ENCODE results near the gene RUNX1.

The RUNX1 gene

DNA sequence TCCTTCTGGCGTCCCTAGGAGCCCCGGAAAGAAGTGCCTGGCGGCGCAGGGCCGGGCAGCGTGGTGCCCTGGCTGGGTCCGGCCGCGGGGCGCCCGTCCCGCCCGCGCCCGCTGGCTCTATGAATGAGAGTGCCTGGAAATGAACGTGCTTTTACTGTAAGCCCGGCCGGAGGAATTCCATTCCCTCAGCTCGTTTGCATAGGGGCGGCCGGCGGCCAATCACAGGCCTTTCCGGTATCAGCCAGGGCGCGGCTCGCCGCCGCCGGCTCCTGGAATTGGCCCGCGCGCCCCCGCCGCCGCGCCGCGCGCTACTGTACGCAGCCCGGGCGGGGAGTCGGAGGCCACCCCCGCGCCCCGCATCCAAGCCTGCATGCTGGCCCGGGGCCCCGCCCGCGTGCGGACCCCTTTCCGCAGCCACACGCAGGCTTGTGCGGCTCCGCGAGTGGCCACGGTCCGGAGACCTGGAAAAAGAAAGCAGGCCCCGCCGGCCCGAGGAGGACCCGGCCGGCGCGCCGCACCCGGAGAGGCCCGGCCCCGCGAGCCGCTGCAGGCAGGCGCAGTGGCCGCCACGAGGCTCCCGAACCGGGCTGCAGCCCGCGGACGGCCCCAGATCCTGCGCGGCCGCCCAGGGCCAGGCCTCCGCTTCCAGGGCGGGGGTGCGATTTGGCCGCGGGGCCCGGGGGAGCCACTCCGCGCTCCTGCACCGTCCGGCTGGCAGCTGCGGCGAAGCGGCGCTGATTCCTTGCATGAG lies 160.4 kb downstream of the RUNX1 start:
- TF ChIP-seq, protein P1, sequence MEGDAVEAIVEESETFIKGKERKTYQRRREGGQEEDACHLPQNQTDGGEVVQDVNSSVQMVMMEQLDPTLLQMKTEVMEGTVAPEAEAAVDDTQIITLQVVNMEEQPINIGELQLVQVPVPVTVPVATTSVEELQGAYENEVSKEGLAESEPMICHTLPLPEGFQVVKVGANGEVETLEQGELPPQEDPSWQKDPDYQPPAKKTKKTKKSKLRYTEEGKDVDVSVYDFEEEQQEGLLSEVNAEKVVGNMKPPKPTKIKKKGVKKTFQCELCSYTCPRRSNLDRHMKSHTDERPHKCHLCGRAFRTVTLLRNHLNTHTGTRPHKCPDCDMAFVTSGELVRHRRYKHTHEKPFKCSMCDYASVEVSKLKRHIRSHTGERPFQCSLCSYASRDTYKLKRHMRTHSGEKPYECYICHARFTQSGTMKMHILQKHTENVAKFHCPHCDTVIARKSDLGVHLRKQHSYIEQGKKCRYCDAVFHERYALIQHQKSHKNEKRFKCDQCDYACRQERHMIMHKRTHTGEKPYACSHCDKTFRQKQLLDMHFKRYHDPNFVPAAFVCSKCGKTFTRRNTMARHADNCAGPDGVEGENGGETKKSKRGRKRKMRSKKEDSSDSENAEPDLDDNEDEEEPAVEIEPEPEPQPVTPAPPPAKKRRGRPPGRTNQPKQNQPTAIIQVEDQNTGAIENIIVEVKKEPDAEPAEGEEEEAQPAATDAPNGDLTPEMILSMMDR (IDR thresholded peaks at IDR 0.05; ENCODE audit: low read depth, low read length) = no peak
- peak overlapping the region; percentile 74 to 94 for H3K4me3 ChIP-seq (replicated peaks in 1 of 2; ENCODE audit: low read depth in 2 of 2, low read length in 2 of 2)
- peak; percentile 95 to 97 for DNase-seq (ENCODE audit: low read depth in 2 of 2)

- H3K4me3 ChIP-seq (replicated peaks in 1 of 2; ENCODE audit: low read depth in 2 of 2, low read length in 2 of 2) = peak overlapping the region; percentile 61 to 94
- TF ChIP-seq, protein P1 (IDR thresholded peaks at IDR 0.05; ENCODE audit: low read depth, low read length) = no peak
- peak; percentile 88 to 97 for DNase-seq (ENCODE audit: low read depth in 2 of 2)
These were observed 161.2 kb downstream of the RUNX1 start for GRCh38 chr21:34887725-34888568.

DNA sequence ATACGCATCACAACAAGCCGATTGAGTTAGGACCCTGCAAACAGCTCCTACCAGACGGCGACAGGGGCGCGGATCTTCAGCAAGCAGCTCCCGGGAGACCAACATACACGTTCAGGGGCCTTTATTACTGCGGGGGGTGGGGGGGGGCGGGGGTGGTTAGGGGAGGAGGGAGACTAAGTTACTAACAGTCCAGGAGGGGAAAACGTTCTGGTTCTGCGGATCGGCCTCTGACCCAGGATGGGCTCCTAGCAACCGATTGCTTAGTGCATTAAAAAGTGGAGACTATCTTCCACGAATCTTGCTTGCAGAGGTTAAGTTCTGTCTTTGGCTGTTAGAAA lies 162.0 kb downstream of the RUNX1 start:
- TF ChIP-seq, protein P1 (IDR thresholded peaks at IDR 0.05; ENCODE audit: low read depth, low read length) = no peak
- no peak for DNase-seq (ENCODE audit: low read depth in 2 of 2)
- peak overlapping the region; percentile 61 to 94 for H3K4me3 ChIP-seq (replicated peaks in 1 of 2; ENCODE audit: low read depth in 2 of 2, low read length in 2 of 2)

DNA sequence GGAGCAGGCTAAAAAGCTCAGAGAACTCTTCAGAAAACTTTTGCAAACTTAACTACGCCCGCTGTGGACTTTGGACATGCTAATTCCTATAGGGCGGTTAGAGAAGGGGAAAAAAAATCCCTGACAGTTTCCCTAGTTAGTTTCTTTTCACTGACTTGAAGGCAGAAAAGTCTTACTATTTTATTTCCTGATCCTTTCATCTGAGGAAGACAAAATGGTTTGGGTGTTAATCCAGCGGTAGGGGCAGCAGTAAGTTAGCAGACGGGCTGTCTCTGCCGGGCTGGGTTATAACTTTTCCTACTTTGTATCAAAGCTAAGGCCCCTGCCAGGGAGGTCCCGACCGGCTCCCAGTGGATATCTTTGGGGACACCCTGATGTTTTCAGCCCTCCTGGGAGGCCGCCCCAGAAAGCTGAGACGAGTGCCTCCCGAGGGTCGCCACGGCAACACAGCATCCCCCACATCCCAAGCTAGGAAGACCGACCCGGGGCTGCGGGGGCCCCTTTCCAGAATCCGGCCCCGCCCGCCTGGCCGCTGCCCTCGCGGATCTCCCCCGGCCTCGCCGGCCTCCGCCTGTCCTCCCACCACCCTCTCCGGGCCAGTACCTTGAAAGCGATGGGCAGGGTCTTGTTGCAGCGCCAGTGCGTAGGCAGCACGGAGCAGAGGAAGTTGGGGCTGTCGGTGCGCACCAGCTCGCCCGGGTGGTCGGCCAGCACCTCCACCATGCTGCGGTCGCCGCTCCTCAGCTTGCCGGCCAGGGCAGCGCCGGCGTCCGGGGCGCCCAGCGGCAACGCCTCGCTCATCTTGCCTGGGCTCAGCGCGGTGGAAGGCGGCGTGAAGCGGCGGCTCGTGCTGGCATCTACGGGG lies 162.6 kb downstream of the RUNX1 start:
- DNase-seq (ENCODE audit: low read depth in 2 of 2) = peak in 1 of 2 donors; percentile 54
- TF ChIP-seq, protein P1 (IDR thresholded peaks at IDR 0.05; ENCODE audit: low read depth, low read length) = no peak

GRCh38 chr21:34885626-34886239 lies 163.4 kb downstream of the RUNX1 start:
- peak overlapping the region; percentile 61 to 94 for H3K4me3 ChIP-seq (replicated peaks in 1 of 2; ENCODE audit: low read depth in 2 of 2, low read length in 2 of 2)
- TF ChIP-seq, protein P1 (IDR thresholded peaks at IDR 0.05; ENCODE audit: low read depth, low read length) = no peak
- no peak for DNase-seq (ENCODE audit: low read depth in 2 of 2)

More for the DNA sequence above, 162.6 kb downstream of the RUNX1 start:
- H3K4me3 ChIP-seq (replicated peaks in 1 of 2; ENCODE audit: low read depth in 2 of 2, low read length in 2 of 2) = peak overlapping the region; percentile 61 to 94

DNA sequence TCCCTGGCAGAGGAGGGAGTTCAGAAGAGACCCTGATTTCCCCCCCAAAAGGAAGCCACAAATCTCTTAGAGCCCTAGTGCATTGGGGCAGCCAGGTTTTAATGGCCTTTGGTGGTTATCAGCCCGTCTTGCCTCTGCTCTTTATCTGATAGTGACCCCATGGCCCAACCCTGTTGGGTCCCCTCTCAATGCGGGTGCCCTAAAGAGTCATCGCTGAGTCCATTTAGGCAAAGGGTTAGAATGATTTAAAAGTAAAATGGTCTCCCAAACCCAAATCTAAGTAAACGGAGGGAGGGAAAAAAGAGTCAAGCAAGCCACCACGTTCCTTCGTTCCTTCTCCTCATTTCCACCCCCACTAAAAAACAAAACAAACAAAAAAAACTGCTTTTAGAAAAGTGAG lies 164.0 kb downstream of the RUNX1 start:
- peak overlapping the region; percentile 61 to 94 for H3K4me3 ChIP-seq (replicated peaks in 1 of 2; ENCODE audit: low read depth in 2 of 2, low read length in 2 of 2)
- DNase-seq (ENCODE audit: low read depth in 2 of 2) = no peak
- TF ChIP-seq, protein P1 (IDR thresholded peaks at IDR 0.05; ENCODE audit: low read depth, low read length) = no peak

All from cardiac fibroblast (primary cell).